Gastrocnemius medialis (tissue), 4 donors: ENCODE results near the gene UAP1L1.

Experiments used
- POLR2A ChIP-seq, 2 donors: fragments of 450-650 bp; IDR thresholded peaks; one replicate each; pipeline ENCODE4 v1.6.1; 2017; ENCODE audit warnings: antibody characterized with exemption in 2 of 2, mild to moderate bottlenecking in 2 of 2, moderate library complexity in 2 of 2
- TF ChIP-seq, protein P1 (sequence below), 5 experiments: fragments of 450-650 bp in 3 of 5; fragments of 200-600 bp in 2 of 5; sonication (generic) in 2 of 5; IDR thresholded peaks in 4 of 5; conservative IDR thresholded peaks in 1 of 5; 1 replicate in 4 of 5; 2 replicates in 1 of 5; pipeline ENCODE4 v1.5.1; 2016 to 2019; ENCODE audit warnings: antibody characterized with exemption in 5 of 5, mild to moderate bottlenecking in 3 of 5, moderate library complexity in 3 of 5

DNA sequence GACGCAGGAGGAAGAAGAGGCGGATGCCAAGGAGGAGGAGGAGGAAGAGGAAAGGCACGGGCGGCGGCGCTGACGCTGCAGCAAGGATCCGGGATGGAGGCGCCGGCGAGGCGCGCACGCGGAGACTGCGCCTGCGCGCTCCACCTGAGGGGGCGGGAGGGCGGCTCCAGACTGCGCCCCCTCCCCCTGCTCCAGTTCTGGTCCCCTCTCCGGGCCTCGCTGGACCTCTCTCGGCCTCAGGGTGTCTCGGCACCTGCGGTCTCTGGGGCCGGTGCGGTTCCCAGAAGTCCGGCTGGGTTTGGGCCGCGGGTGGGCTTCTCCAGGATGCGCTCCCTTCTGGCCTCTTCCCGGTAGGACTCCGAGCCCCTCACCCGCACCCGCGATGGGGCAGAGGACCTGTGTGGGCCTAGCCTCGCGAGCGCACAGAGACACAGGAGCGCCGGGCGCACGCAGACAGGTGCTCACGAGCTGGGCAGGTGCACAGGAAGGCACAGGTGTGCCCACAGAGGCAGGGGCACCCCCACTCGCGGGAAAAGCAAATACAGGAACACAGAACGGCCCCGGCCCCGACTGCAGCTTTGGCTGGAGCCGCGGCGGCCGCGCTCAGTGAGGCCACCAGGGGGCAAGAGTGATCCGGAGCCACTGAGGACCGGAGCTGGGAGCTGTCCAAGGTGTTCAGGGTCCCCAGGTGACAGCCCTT, 31.1 kb upstream of the UAP1L1 start, which contains the start of gene NPDC1:
- TF ChIP-seq, protein P1, sequence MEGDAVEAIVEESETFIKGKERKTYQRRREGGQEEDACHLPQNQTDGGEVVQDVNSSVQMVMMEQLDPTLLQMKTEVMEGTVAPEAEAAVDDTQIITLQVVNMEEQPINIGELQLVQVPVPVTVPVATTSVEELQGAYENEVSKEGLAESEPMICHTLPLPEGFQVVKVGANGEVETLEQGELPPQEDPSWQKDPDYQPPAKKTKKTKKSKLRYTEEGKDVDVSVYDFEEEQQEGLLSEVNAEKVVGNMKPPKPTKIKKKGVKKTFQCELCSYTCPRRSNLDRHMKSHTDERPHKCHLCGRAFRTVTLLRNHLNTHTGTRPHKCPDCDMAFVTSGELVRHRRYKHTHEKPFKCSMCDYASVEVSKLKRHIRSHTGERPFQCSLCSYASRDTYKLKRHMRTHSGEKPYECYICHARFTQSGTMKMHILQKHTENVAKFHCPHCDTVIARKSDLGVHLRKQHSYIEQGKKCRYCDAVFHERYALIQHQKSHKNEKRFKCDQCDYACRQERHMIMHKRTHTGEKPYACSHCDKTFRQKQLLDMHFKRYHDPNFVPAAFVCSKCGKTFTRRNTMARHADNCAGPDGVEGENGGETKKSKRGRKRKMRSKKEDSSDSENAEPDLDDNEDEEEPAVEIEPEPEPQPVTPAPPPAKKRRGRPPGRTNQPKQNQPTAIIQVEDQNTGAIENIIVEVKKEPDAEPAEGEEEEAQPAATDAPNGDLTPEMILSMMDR (IDR thresholded peaks at IDR 0.05 in 4 of 5, conservative IDR thresholded peaks at IDR 0.05 in 1 of 5): peak; percentile 51 to 82 (median 77)
- no peak for TF ChIP-seq POLR2A (IDR thresholded peaks at IDR 0.05)
